ENCODE measurements around the gene CRADD. TPM values are rescaled to one million over a fixed set of nuclear protein-coding genes. Genes with fewer than 3 reads are reported as not detected.

Gene CRADD
- total RNA-seq, 4 donors from 2014 or later = 29.3 to 61.7 (median 46.5) TPM

- Histone ChIP-seq H3K36me3 (no peaks in the 10 kb centered on the region), H3K27ac (no peak overlapping the region), H3K9me3 (peaks cover 4% of the 10 kb centered on the region), H3K27me3 (no peaks in the 10 kb centered on the region), H3K4me3 (no peak overlapping the region), H3K4me1 (no peaks in the 10 kb centered on the region)
- 80% methylated on average over 4 of the region's 4 CpGs for WGBS
- no peak for DNase-seq (ENCODE audit: low spot score in 2 of 2)
- no peak for TF ChIP-seq EP300 (IDR thresholded peaks at IDR 0.05)
- TF ChIP-seq CTCF (IDR thresholded peaks at IDR 0.05) = no peak
- no peak for TF ChIP-seq POLR2AphosphoS5 (IDR thresholded peaks at IDR 0.05)
- no peak for TF ChIP-seq POLR2A (IDR thresholded peaks at IDR 0.05)
Observed at GRCh38 chr12:93904124-93904523, 226.9 kb downstream of the CRADD start.

- DNase-seq (ENCODE audit: low spot score in 2 of 2) = no peak
- H3K36me3 ChIP-seq = no peaks in the 10 kb centered on the region
- no peak overlapping the region for H3K4me3 ChIP-seq
- H3K4me1 ChIP-seq = no peaks in the 10 kb centered on the region
- 93% methylated on average over 2 of the region's 2 CpGs for WGBS
- TF ChIP-seq CTCF (IDR thresholded peaks at IDR 0.05) (no peak), POLR2A (IDR thresholded peaks at IDR 0.05) (no peak), EP300 (IDR thresholded peaks at IDR 0.05) (no peak), POLR2AphosphoS5 (IDR thresholded peaks at IDR 0.05) (no peak)
- H3K27me3 ChIP-seq = no peaks in the 10 kb centered on the region
- H3K9me3 ChIP-seq = no peaks in the 10 kb centered on the region
- H3K27ac ChIP-seq = no peak overlapping the region
Observed at GRCh38 chr12:93908264-93908663, 231.1 kb downstream of the CRADD start.

- no peak for TF ChIP-seq CTCF (IDR thresholded peaks at IDR 0.05)
- TF ChIP-seq POLR2A (IDR thresholded peaks at IDR 0.05) = no peak
- no peak for TF ChIP-seq POLR2AphosphoS5 (IDR thresholded peaks at IDR 0.05)
- Histone ChIP-seq H3K9me3 (no peaks in the 10 kb centered on the region), H3K4me3 (no peak overlapping the region), H3K4me1 (no peaks in the 10 kb centered on the region), H3K27ac (no peak overlapping the region), H3K36me3 (no peaks in the 10 kb centered on the region), H3K27me3 (no peaks in the 10 kb centered on the region)
- no peak for DNase-seq (ENCODE audit: low spot score in 2 of 2)
- 57% methylated on average over 12 of the region's 12 CpGs for WGBS
Observed at GRCh38 chr12:93908846-93909567, 231.8 kb downstream of the CRADD start.

GRCh38 chr12:93911396-93911795 is 234.2 kb downstream of the CRADD start:
- WGBS = 90% methylated on average over 1 of the region's 1 CpG
- no peaks in the 10 kb centered on the region for H3K36me3 ChIP-seq
- H3K27ac ChIP-seq = no peak overlapping the region
- no peaks in the 10 kb centered on the region for H3K9me3 ChIP-seq
- no peak for TF ChIP-seq CTCF (IDR thresholded peaks at IDR 0.05)
- TF ChIP-seq EP300 (IDR thresholded peaks at IDR 0.05) = no peak
- no peak for TF ChIP-seq POLR2A (IDR thresholded peaks at IDR 0.05)
- no peak for TF ChIP-seq POLR2AphosphoS5 (IDR thresholded peaks at IDR 0.05)
- H3K4me3 ChIP-seq = no peak overlapping the region
- no peaks in the 10 kb centered on the region for H3K4me1 ChIP-seq
- H3K27me3 ChIP-seq = no peaks in the 10 kb centered on the region
- no peak for DNase-seq (ENCODE audit: low spot score in 2 of 2)

GRCh38 chr12:93912086-93912733 is 235.0 kb downstream of the CRADD start:
- no peak overlapping the region for H3K27ac ChIP-seq
- no peak for DNase-seq (ENCODE audit: low spot score in 2 of 2)
- H3K36me3 ChIP-seq = no peaks in the 10 kb centered on the region
- TF ChIP-seq POLR2AphosphoS5 (IDR thresholded peaks at IDR 0.05) = no peak
- WGBS = 73% methylated on average over 6 of the region's 6 CpGs
- no peaks in the 10 kb centered on the region for H3K27me3 ChIP-seq
- no peak overlapping the region for H3K4me3 ChIP-seq
- no peaks in the 10 kb centered on the region for H3K9me3 ChIP-seq
- no peaks in the 10 kb centered on the region for H3K4me1 ChIP-seq

Measured in suprapubic skin (tissue), 4 donors.